H9 (cell line): ENCODE results near the gene MICU2. TPM values are rescaled to one million over a fixed set of nuclear protein-coding genes. Genes with fewer than 3 reads are reported as not detected.

Experiments
- DNase-seq: peaks from one replicate; pipeline ENCODE4 v3.0.0-alpha.2; 2017
- H2AFZ ChIP-seq: one replicate; pipeline ENCODE4 v1.6.1; 2013; ENCODE audit warnings: mild to moderate bottlenecking, low read length, control low read depth, moderate library complexity
- H2AK5ac ChIP-seq: 2 replicates; pipeline ENCODE4 v1.6.1; 2013; ENCODE audit warnings: low read length, control low read depth, mixed read lengths; ENCODE audit not compliant: insufficient read length
- H2BK120ac ChIP-seq: one replicate; pipeline ENCODE4 v1.6.1; 2013; ENCODE audit warnings: low read depth, mild to moderate bottlenecking, low read length, control low read depth, inconsistent platforms; ENCODE audit not compliant: poor library complexity, severe bottlenecking
- H2BK12ac ChIP-seq: 2 replicates; pipeline ENCODE4 v1.6.1; 2013; ENCODE audit warnings: low read length, control low read depth, mixed read lengths, low read depth; ENCODE audit not compliant: insufficient read length
- H2BK15ac ChIP-seq: 2 replicates; pipeline ENCODE4 v1.6.1; 2013; ENCODE audit warnings: low read depth, low read length, control low read depth
- H2BK20ac ChIP-seq: one replicate; pipeline ENCODE4 v1.6.1; 2013; ENCODE audit warnings: low read depth, mild to moderate bottlenecking, low read length, control low read depth, inconsistent platforms; ENCODE audit not compliant: poor library complexity, severe bottlenecking
- H2BK5ac ChIP-seq: 2 replicates; pipeline ENCODE4 v1.6.1; 2013; ENCODE audit warnings: low read length, control low read depth, mixed read lengths; ENCODE audit not compliant: insufficient read length
- H3K14ac ChIP-seq: 2 replicates; pipeline ENCODE4 v1.6.1; 2013; ENCODE audit warnings: low read length, control low read depth; ENCODE audit not compliant: insufficient read depth
- H3K18ac ChIP-seq: 2 replicates; pipeline ENCODE4 v1.6.1; 2013; ENCODE audit warnings: low read depth, mild to moderate bottlenecking, mixed read lengths, low read length, control low read depth; ENCODE audit not compliant: insufficient read length
- H3K23ac ChIP-seq: 2 replicates; pipeline ENCODE4 v1.6.1; 2013; ENCODE audit warnings: low read length, control low read depth, mixed read lengths, low read depth; ENCODE audit not compliant: insufficient read length
- H3K23me2 ChIP-seq: 2 replicates; pipeline ENCODE4 v1.6.1; 2013; ENCODE audit warnings: low read depth, mild to moderate bottlenecking, mixed read lengths, low read length, control low read depth; ENCODE audit not compliant: insufficient read length, poor library complexity, severe bottlenecking
- H3K27ac ChIP-seq: 2 replicates; pipeline ENCODE4 v1.5.1; 2013; ENCODE audit warnings: low read length, control low read depth, mixed read lengths, low read depth; ENCODE audit not compliant: insufficient read length
- H3K27me3 ChIP-seq: 2 replicates; pipeline ENCODE4 v1.6.1; 2013; ENCODE audit warnings: low read length, control low read depth, inconsistent platforms; ENCODE audit not compliant: insufficient read depth
- H3K4ac ChIP-seq: 2 replicates; pipeline ENCODE4 v1.6.1; 2013; ENCODE audit warnings: low read depth, mild to moderate bottlenecking, control low read depth, inconsistent platforms, low read length, moderate library complexity
- H3K4me1 ChIP-seq: 2 replicates; pipeline ENCODE4 v1.6.1; 2013; ENCODE audit warnings: low read length, control low read depth, inconsistent platforms; ENCODE audit not compliant: insufficient read depth
- H3K4me2 ChIP-seq: 2 replicates; pipeline ENCODE4 v1.6.1; 2013; ENCODE audit warnings: low read length, control low read depth, mixed read lengths; ENCODE audit not compliant: insufficient read length, insufficient read depth
- H3K56ac ChIP-seq: 2 replicates; pipeline ENCODE4 v1.6.1; 2013; ENCODE audit warnings: low read depth, mild to moderate bottlenecking, mixed read lengths, low read length, control low read depth; ENCODE audit not compliant: insufficient read length
- H3K79me1 ChIP-seq: 2 replicates; pipeline ENCODE4 v1.6.1; 2013; ENCODE audit warnings: low read depth, mild to moderate bottlenecking, moderate library complexity, low read length, control low read depth, inconsistent platforms; ENCODE audit not compliant: insufficient read depth, poor library complexity, severe bottlenecking
- H3K79me2 ChIP-seq: 2 replicates; pipeline ENCODE4 v1.6.1; 2013; ENCODE audit warnings: low read length, control low read depth, inconsistent platforms; ENCODE audit not compliant: insufficient read depth
- H3K9ac ChIP-seq: 2 replicates; pipeline ENCODE4 v1.6.1; 2013; ENCODE audit warnings: low read length, control low read depth, mixed read lengths; ENCODE audit not compliant: insufficient read length; ENCODE audit errors: extremely low read depth
- H3K9me3 ChIP-seq: one replicate; pipeline ENCODE4 v1.6.1; 2013; ENCODE audit warnings: low read depth, low read length, inconsistent platforms; ENCODE audit not compliant: control insufficient read depth
- H3T11ph ChIP-seq: one replicate; pipeline ENCODE4 v1.6.1; 2013; ENCODE audit warnings: mild to moderate bottlenecking, low read length, control low read depth, inconsistent platforms
- H4K20me1 ChIP-seq: one replicate; pipeline ENCODE4 v1.6.1; 2013; ENCODE audit not compliant: control insufficient read depth, insufficient read length, insufficient read depth
- H4K5ac ChIP-seq: 2 replicates; pipeline ENCODE4 v1.6.1; 2013; ENCODE audit warnings: low read depth, mild to moderate bottlenecking, mixed read lengths, low read length, control low read depth; ENCODE audit not compliant: insufficient read length
- H4K8ac ChIP-seq: replicated peaks from 2 replicates; pipeline ENCODE4 v1.6.1; 2013; ENCODE audit warnings: low read length, control low read depth, mixed read lengths, low read depth; ENCODE audit not compliant: insufficient read length
- H4K91ac ChIP-seq: 2 replicates; pipeline ENCODE4 v1.6.1; 2013; ENCODE audit warnings: low read depth, mild to moderate bottlenecking, moderate library complexity, mixed read lengths, low read length, control low read depth; ENCODE audit not compliant: insufficient read length
- H3K27ac Mint-ChIP-seq, 3 experiments: 2 replicates in 2 of 3; 3 replicates in 1 of 3; pipeline ENCODE4 v1.8.0; 2020 to 2021; ENCODE audit warnings: mixed read lengths in 3 of 3, mild to moderate bottlenecking in 1 of 3, moderate library complexity in 1 of 3
- H3K27me3 Mint-ChIP-seq: 2 replicates; pipeline ENCODE4 v1.8.0; 2021; ENCODE audit warnings: low read depth, mild to moderate bottlenecking, moderate library complexity, mixed read lengths
- H3K36me3 Mint-ChIP-seq, 3 experiments: 2 replicates in 2 of 3; 3 replicates in 1 of 3; pipeline ENCODE4 v1.8.0; 2020 to 2021; ENCODE audit warnings: low read depth in 3 of 3, mixed read lengths in 3 of 3; ENCODE audit not compliant: insufficient read depth in 1 of 3
- H3K4me1 Mint-ChIP-seq, 2 experiments: 2 replicates each; pipeline ENCODE4 v1.8.0; 2020; ENCODE audit warnings: mixed read lengths in 2 of 2
- H3K4me3 Mint-ChIP-seq, 2 experiments: 2 replicates in 1 of 2; 3 replicates in 1 of 2; pipeline ENCODE4 v1.8.0; 2020 to 2021; ENCODE audit warnings: mild to moderate bottlenecking in 2 of 2, mixed read lengths in 2 of 2, moderate library complexity in 1 of 2
- H3K9me3 Mint-ChIP-seq, 2 experiments: 2 replicates in 1 of 2; 3 replicates in 1 of 2; pipeline ENCODE4 v1.8.0; 2020; ENCODE audit warnings: mild to moderate bottlenecking in 2 of 2, mixed read lengths in 2 of 2, moderate library complexity in 1 of 2
- WGBS: extraction: QIAGEN DNeasy Blood & Tissue Kit; methylation state at CpG from one replicate; pipeline ENCODE4 v1.1.7; 2013; ENCODE audit warnings: missing lambda C conversion rate, low lambda C conversion rate, mixed read lengths; ENCODE audit not compliant: insufficient read length; ENCODE audit errors: extremely low coverage; 5-methylcytosine and 5-hydroxymethylcytosine counted together
- total RNA-seq: library from RNA; stranded (reverse); gene quantifications from 2 replicates; pipeline ENCODE4 v1.2.1, GENCODE V29; 2021
- TF ChIP-seq, protein P1 (sequence below): fragments of 200-600 bp; sonication (generic); conservative IDR thresholded peaks from 3 replicates; pipeline ENCODE4 v1.8.0; 2021; ENCODE audit warnings: antibody characterized with exemption, mild to moderate bottlenecking

Gene MICU2
- total RNA-seq, 1 experiment from 2014 or later: 38.4 TPM

DNA sequence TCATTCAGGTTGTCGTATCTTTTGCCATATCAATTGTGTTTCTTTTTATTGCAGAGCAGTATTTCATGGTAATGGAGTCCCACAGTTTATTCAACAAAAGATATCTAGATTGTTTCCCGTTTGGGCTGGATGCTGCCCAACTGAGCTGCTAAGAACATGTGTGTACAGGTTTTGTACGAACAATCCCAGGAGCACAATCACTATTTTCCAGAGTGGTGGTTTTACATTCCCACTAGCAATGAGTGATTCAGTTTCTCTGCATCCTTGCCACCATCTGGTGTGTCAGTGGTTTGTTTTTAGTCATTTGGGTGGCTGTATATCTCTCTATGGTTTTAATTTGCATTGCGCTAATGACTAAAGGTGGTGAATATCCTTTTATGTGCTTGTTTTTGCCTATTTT is 92.1 kb downstream of the MICU2 start:
- H3K4me2 ChIP-seq: no peak overlapping the region
- no peak overlapping the region for H3K14ac ChIP-seq
- H3K9ac ChIP-seq: no peak overlapping the region
- H2AK5ac ChIP-seq: no peak overlapping the region
- no peaks in the 10 kb centered on the region for H3K9me3 ChIP-seq
- no peaks in the 10 kb centered on the region for H3K23me2 ChIP-seq
- DNase-seq: no peak
- no peak overlapping the region for H2BK12ac ChIP-seq
- no peak overlapping the region for H3K18ac ChIP-seq
- no peak overlapping the region for H3K23ac ChIP-seq
- no peak overlapping the region for H4K8ac ChIP-seq
- H3K27ac ChIP-seq: no peak overlapping the region
- H3K36me3 Mint-ChIP-seq: peaks cover 9 to 20% (median 12%) of the 10 kb centered on the region in 3 experiments; a peak in 5 of 7 replicates
- WGBS: no CpG with 5 or more reads among the region's 4 CpGs
- no peak overlapping the region for H3K27ac Mint-ChIP-seq
- H3T11ph ChIP-seq: no peak overlapping the region
- H3K56ac ChIP-seq: no peak overlapping the region
- TF ChIP-seq, protein P1, sequence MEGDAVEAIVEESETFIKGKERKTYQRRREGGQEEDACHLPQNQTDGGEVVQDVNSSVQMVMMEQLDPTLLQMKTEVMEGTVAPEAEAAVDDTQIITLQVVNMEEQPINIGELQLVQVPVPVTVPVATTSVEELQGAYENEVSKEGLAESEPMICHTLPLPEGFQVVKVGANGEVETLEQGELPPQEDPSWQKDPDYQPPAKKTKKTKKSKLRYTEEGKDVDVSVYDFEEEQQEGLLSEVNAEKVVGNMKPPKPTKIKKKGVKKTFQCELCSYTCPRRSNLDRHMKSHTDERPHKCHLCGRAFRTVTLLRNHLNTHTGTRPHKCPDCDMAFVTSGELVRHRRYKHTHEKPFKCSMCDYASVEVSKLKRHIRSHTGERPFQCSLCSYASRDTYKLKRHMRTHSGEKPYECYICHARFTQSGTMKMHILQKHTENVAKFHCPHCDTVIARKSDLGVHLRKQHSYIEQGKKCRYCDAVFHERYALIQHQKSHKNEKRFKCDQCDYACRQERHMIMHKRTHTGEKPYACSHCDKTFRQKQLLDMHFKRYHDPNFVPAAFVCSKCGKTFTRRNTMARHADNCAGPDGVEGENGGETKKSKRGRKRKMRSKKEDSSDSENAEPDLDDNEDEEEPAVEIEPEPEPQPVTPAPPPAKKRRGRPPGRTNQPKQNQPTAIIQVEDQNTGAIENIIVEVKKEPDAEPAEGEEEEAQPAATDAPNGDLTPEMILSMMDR: no peak
- no peak overlapping the region for H2BK120ac ChIP-seq
- no peak overlapping the region for H2BK15ac ChIP-seq
- no peak overlapping the region for H4K5ac ChIP-seq
- no peak overlapping the region for H2BK20ac ChIP-seq
- no peak overlapping the region for H3K4ac ChIP-seq
- no peaks in the 10 kb centered on the region for H3K9me3 Mint-ChIP-seq
- no peaks in the 10 kb centered on the region for H3K79me1 ChIP-seq
- H3K4me1 ChIP-seq: no peaks in the 10 kb centered on the region
- no peaks in the 10 kb centered on the region for H3K27me3 ChIP-seq
- no peaks in the 10 kb centered on the region for H3K4me1 Mint-ChIP-seq
- no peak overlapping the region for H2AFZ ChIP-seq
- H3K79me2 ChIP-seq: no peaks in the 10 kb centered on the region
- no peak overlapping the region for H4K91ac ChIP-seq
- H3K27me3 Mint-ChIP-seq: no peaks in the 10 kb centered on the region
- H3K4me3 Mint-ChIP-seq: no peak overlapping the region
- no peak overlapping the region for H2BK5ac ChIP-seq
- H4K20me1 ChIP-seq: no peaks in the 10 kb centered on the region
